HG03521 (cell line): ENCODE results near the gene GJA1.
"Not testable (repeated sequence)": the region's sequence is repeated elsewhere in the genome, so short reads cannot be mapped to it uniquely, and the experiment has no call there.

Experiments
- ATAC-seq: cut with Tn5 transposase; IDR thresholded peaks from one replicate; pipeline ENCODE4 v1.9.1; 2021; ENCODE audit warnings: mild to moderate bottlenecking, moderate library complexity; ENCODE audit not compliant: unreplicated experiment

GJA1 gene

DNA sequence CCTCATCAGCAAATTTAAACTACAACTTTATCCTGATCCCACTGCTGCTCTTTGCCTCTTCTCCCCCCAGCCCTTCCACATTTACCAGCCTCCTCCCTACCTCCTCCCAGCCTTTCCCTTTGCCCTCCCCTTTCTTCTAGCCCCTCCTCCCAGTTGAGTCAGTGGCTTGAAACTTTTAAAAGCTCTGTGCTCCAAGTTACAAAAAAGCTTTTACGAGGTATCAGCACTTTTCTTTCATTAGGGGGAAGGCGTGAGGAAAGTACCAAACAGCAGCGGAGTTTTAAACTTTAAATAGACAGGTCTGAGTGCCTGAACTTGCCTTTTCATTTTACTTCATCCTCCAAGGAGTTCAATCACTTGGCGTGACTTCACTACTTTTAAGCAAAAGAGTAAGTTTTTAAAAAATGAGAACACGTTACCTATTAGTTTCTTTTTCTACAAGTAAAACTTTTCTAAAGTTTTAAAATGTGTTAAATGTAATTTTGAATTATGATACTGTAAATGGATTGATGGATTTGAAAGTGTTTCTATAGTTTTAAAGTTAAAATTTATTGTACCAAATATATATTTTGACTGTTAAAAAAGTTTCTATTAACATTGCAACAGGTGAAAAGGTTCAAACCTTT, at the start of gene GJA1:
TSS of gene GJA1 (plus strand) at position 203 of the 626 bp plus-strand sequence. CDS start 11,202 bp downstream, outside the sequence.
- no peak for ATAC-seq

GRCh38 chr6:121386551-121386950, 48.9 kb upstream of the GJA1 start:
- ATAC-seq: not testable (repeated sequence)

- ATAC-seq: no peak
These were observed 46.0 kb upstream of the GJA1 start for GRCh38 chr6:121389419-121389818.

GRCh38 chr6:121393731-121394505, 41.5 kb upstream of the GJA1 start:
- ATAC-seq: no peak

DNA sequence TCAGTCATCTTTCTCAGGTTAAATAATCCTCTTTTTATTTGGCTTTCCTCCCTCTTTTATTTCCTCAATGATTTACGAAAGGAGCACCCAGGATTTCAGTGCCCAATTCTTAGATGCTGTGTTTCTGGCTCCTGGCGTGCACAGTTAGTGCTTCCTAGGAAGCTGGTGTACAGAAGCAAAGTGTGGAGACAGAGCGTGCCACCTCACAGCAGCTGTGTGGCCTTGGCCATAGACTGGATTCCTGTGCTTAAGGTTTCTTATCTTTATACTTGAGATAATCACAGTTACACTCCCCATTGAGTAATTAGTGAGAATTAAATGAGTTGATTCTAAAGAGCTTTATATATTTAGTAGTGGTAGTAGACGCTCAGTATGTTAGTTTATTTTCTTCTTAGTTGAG, 39.7 kb upstream of the GJA1 start:
- ATAC-seq: no peak

DNA sequence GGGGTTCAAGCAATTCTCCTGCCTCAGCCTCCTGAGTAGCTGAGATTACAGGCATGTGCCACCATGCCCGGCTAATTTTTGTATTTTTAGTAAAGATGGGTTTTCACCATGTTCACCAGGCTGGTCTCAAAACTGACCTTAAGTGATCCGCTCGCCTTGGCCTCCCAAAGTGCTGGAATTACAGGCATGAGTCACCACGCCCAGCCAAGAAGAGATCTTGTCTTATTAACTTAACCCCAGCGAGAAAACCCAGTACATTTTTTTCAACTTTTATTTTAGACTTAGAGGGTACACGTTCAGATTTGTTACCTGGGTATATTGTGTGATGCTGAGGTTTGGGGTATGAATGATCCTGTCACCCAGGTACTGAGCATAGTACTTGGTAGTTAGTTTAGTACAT, 38.3 kb upstream of the GJA1 start:
- not testable (repeated sequence) for ATAC-seq

- no peak for ATAC-seq
These were observed 37.3 kb upstream of the GJA1 start for GRCh38 chr6:121398127-121398526.

DNA sequence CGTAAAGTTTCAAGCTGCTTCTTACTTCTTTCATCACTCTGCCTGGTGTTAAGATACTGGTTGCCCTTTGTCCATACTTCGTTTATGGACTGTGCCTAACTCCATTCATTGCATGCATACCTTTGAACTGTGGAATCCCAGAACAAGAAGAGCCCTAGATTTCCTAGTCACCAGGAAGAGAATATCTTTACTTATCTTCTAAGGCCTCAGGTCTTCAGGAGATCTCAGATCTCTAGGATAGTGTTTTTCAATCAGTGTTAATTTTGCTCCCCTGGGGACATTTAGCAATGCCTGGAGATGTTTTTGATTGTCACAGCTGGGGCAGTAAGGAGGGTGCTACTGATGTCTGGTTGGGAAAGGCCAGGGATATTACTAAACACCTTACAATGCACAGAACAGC, 35.5 kb upstream of the GJA1 start:
- no peak for ATAC-seq

GRCh38 chr6:121403964-121404363, 31.5 kb upstream of the GJA1 start:
- ATAC-seq: no peak

GRCh38 chr6:121405306-121405705, 30.1 kb upstream of the GJA1 start:
- ATAC-seq: no peak

DNA sequence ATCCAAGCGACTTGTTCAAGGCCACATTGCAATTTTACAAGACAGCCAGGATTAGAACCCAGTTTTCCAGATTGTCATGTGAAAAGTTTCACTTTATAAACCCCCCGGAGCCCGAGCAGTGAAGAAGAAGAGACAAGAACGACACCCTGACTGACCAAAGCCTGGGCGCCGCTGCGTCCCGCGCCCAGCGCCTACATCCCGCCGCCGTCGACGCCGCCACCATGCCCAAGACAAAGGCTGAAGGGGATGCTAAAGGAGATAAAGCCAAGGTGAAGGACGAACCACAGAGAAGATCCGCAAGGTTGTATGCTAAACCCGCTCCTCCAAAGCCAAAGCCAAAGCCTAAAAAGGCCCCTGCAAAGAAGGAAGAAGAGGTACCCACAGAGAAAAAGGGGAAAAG, 27.1 kb upstream of the GJA1 start:
- no peak for ATAC-seq

GRCh38 chr6:121413879-121414278, 21.6 kb upstream of the GJA1 start:
- ATAC-seq: no peak

DNA sequence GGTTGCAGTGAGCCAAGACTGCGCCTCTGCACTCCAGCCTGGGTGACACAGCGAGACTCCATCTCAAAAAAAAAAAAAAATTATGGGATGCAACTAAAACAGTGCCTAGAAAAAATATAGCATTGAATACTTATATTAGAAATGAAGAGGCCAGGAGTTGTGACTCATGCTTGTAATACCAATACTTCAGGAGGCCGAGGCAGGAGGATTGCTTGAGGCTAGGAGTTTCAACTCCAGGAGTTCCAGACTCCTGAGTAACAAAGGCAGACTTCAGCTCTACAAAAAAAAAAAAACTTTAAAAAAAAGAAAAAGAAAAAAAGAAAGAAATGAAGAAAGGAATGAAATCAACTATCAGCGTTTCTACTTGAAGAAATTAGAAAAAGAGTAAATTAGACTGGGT, 17.1 kb upstream of the GJA1 start:
- no peak for ATAC-seq

DNA sequence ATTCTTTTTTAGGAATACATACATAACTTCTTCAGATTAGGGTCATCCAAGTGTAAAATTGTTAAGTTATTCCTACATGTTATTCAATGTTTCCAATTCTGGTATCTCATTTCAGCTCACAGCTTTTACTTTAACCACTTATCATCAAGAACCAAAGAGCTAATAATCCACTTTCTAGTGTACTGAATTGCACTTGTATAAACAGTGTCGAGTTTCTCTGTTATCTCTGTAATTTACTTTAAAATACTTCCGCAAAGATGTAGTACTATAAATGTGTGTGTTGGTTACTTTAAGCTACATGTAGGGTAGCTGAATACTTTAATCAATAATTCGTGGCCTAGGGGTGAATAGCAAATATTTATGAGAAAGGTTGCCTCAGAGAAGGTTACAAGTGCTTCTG, 8.8 kb upstream of the GJA1 start:
- ATAC-seq: no peak

- ATAC-seq: no peak
These were observed 6.3 kb upstream of the GJA1 start for GRCh38 chr6:121428872-121429756.

DNA sequence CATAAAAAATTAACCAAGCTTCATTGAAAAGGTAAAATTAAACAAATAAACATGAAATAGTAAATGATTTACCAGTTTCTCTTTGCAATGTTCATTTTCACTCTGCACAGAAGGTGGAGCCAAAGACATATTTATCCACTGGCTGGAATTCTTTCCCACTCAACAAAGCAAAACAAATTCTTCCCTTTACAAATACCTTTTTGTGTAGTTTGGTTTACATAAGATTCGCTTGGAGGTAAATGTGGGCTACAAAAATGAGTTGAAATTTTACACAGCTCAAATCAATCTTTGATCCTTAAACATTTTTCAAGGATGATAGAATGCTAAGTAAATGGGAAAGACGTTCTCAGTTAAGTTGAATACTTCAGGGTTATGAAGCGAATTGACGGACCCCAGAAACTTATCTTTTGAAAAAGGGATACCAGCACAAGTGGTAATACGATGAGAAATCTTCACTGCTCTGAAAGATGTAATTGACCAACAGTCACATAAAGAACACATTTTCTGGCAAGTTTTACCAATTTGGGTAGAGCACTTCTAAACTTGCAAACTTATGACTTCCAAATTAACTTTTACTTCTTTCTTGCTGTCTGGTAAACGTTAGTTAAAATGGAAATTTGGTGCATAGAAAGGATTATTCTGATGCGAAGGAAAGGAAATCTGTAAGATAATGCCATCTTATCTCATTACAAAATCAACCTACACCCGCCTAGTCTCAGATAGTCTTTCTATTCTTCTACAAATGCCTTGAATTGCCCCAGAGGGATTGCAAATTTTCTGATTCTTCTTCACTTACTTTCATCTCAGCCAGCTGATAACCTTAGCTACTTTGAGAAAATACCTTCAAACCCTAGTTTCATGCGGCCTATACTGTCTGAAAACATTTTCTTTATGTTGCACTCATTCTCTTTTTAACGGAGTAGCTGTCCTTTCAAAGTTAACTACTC, 4.7 kb upstream of the GJA1 start:
- ATAC-seq: no peak

GRCh38 chr6:121431776-121432175, 3.7 kb upstream of the GJA1 start:
- ATAC-seq: not testable (repeated sequence)

DNA sequence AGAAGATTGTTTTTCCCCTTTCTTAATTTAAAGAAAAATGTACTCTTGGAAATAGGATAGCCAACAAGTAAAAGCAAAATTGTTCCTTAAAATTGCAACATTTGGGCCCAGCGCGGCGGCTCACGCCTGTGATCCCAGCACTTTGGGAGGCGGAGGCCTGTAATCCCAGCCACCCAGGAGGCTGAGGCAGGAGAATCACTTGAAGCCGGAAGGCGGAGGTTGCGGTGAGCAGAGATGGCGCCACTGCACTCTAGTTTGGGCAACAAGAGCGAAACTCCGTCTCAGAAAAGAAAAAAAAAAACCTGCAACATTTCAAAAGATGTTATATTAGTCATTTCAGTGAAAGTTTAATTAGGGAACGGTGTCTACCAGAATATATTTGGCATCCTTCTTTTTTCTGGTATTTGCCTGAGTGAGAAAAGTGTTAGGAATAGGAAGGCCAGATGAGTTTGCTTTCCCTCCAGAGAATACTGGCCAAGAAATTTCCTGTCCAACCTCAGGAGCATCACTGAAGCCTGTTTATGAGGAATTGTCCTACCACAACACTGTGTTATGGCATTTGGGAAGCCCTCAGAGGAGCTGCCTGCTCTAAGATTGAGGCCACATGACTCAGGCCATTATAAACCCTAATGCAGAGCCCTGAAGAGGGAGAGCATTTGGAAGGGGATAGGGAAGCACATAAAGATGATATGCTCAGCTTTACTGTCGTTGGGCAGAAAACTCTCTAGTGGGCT, 1.2 kb upstream of the GJA1 start:
- no peak for ATAC-seq

GRCh38 chr6:121436274-121436857, 920 bp downstream of the GJA1 start:
- ATAC-seq: no peak
